ENCODE results near the gene GART.

GART gene

GRCh38 chr21:33541756-33542639 lies at the start of gene GART:
Gene GART, minus strand, starts transcription at chr21:33542117. Its CDS starts 2,802 bp downstream, at chr21:33539315.
- H3K4me3 ChIP-seq: peak within 1 kb of the TSS; percentile 87
- DNase-seq (ENCODE audit: low spot score): peak; percentile 89
- no peak for TF ChIP-seq CTCF (IDR thresholded peaks at IDR 0.05)
- H3K27ac ChIP-seq: peak within 1 kb of the TSS; percentile 99

GRCh38 chr21:33588485-33589335 lies 46.8 kb upstream of the GART start, which contains the start of gene DONSON:
Gene DONSON, minus strand, starts transcription at chr21:33588684. Its CDS starts 43 bp downstream, at chr21:33588641.
- Histone ChIP-seq H3K4me3 (peak within 1 kb of the TSS; percentile 91), H3K27ac (peak within 1 kb of the TSS; percentile 87 to 94)
- DNase-seq (ENCODE audit: low spot score): peak; percentile 94
- TF ChIP-seq CTCF (IDR thresholded peaks at IDR 0.05): no peak

DNA sequence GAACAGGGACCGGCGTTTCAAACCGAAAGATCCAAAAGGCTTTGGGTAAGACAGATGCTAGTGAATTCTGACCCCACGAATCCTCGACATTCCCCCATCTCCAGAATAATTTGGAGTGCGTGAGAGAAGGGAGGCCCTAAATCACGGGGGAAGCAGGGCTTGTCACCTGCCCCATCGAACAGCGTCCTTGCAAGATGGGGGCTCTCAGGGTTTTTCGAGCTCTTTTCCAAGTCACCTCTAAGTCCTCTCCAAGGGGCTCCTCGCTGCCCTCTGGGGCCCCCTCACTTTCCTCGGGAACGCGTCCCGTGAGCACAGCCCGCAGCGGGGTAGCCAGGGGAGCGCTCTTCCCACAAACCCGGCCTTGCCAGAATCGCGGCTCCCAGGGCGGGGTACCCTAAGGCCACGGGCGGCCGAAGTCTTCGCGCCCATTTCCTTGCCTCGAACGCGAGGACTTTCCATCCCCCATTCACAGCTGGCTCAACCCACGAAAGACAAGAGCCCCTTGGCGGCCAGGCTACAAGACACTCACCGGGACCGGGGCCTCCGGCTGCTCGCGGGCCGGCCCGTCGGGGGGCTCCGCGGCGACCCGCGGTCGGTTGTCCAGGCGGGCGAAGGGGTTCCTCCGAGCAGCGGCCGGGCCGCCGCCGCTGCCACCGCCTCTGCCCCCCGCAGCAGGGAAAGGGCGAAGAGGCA lies 46.0 kb upstream of the GART start:
- TF ChIP-seq CTCF (IDR thresholded peaks at IDR 0.05): no peak

GRCh38 chr21:33586927-33587326 lies 45.0 kb upstream of the GART start:
- Histone ChIP-seq H3K4me3 (no peak overlapping the region), H3K27ac (no peak overlapping the region)
- no peak for TF ChIP-seq CTCF (IDR thresholded peaks at IDR 0.05)
- no peak for DNase-seq (ENCODE audit: low spot score)

More for the DNA sequence above, 46.0 kb upstream of the GART start:
- Histone ChIP-seq H3K4me3 (peak overlapping the region; percentile 91), H3K27ac (peak overlapping the region; percentile 87 to 94)
- DNase-seq (ENCODE audit: low spot score): peak; percentile 79

DNA sequence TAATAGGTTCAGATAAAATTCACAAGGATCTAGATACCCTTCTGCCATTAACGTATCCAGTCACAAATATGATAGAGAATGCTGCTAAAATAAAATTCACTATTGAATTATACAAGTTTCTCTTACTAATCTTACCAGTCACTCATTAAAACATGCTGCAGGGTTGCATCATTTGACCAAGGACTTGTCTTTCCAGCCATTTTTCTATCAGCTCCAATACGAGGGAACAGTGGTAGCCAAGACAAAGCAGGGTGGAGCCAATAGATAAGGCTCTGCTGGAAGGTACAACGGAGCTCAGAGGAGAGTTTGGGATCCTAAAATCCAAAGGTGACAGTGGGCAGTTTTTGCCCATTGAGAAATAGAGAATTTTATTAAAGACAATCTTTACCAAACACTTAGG lies 42.5 kb upstream of the GART start:
- Histone ChIP-seq H3K4me3 (no peak overlapping the region), H3K27ac (no peak overlapping the region)
- TF ChIP-seq CTCF (IDR thresholded peaks at IDR 0.05): no peak
- DNase-seq (ENCODE audit: low spot score): no peak

- no peak for TF ChIP-seq CTCF (IDR thresholded peaks at IDR 0.05)
- DNase-seq (ENCODE audit: low spot score): no peak
- Histone ChIP-seq H3K4me3 (no peak overlapping the region), H3K27ac (peak overlapping the region in 1 of 2 donors; percentile 34)
Observed at GRCh38 chr21:33578959-33579542, 37.1 kb upstream of the GART start.
